HG03175 (cell line): Measurements from ENCODE around the gene RASD2.
"Not testable (repeated sequence)": the region's sequence is repeated elsewhere in the genome, so short reads cannot be mapped to it uniquely, and the experiment has no call there.

Source experiments
- ATAC-seq: cut with Tn5 transposase; IDR thresholded peaks from one replicate; pipeline ENCODE4 v1.9.1; 2021; ENCODE audit warnings: mild to moderate bottlenecking, moderate library complexity; ENCODE audit not compliant: unreplicated experiment

The RASD2 gene

DNA sequence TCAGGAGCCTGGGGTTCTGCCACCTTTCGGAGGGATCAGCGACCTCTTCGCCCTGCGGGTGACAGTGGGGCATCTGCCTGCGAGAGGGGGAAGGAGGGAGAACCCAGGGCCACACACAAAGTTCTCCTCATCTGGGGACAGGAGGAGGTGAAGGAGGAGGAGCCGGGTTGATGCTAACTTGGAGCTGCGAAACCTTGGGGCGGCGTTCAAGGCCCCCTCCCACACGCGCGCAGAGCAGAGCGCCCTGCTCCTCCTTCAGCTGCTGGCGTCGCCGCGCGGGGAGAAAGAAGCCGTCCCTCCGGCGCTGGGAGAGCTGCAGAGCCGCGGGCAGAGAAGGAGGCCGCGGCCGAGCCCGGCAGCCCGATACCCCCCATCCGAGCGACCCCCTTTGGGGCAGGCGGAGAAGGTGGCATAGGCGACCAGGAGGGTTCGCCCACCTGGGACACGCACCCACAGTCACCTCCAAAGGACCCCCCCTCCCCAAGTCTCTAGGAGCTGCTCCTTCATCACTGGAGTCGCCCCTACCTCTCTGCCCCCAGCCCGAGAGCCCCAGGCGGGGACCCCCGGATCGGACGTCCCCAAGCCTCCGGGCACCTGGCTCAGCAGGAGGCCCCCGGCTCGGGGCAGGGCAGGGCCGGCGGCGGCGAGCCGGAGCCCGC, at the start of gene RASD2:
TSS of gene RASD2 (plus strand) at position 237 of the 659 bp plus-strand sequence. CDS start 5,979 bp downstream, outside the sequence.
- no peak for ATAC-seq

- ATAC-seq: not testable (repeated sequence)
Observed at GRCh38 chr22:35491061-35491907, 49.3 kb upstream of the RASD2 start.

DNA sequence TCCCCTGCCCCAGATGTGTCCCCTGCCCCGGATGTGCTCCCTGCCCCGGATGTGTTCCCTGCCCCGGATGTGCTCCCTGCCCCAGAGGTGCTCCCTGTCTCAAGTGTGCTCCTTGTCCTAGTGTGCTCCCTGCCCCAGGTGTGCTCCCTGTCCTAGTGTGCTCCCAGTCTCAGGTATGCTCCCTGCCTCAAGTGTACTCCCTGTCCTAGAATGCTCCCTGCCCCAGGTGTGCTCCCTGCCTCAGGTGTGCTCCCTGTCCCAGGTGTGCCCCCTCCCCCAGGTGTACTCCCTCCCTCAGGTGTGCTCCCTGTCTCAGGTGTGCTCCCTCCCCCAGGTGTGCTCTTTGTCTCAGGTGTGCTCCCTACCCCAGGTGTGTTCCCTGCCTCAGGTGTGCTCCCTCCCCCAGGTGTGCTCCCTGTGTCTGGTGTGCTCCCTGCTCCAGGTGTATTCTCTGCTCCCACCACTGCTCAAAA, 48.7 kb upstream of the RASD2 start:
- no peak for ATAC-seq

GRCh38 chr22:35493074-35493473, 47.6 kb upstream of the RASD2 start:
- no peak for ATAC-seq

DNA sequence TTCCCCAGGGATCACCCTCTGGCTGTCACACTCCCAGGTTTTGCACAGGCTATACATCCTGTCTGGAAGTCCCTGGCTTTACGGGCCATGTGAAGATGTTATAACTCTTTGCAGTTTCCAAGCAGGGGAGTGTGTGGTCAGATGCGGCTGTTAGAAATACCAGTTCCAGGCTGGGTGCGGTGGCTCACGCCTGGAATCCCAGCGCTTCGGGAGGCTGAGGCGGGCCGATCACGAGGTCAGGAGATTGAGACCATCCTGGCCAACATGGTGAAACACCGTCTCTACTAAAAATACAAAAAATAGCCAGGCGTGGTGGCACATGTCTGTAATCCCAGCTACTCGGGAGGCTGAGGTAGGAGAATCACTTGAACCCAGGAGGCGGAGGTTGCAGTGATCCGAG, 44.9 kb upstream of the RASD2 start:
- not testable (repeated sequence) for ATAC-seq

DNA sequence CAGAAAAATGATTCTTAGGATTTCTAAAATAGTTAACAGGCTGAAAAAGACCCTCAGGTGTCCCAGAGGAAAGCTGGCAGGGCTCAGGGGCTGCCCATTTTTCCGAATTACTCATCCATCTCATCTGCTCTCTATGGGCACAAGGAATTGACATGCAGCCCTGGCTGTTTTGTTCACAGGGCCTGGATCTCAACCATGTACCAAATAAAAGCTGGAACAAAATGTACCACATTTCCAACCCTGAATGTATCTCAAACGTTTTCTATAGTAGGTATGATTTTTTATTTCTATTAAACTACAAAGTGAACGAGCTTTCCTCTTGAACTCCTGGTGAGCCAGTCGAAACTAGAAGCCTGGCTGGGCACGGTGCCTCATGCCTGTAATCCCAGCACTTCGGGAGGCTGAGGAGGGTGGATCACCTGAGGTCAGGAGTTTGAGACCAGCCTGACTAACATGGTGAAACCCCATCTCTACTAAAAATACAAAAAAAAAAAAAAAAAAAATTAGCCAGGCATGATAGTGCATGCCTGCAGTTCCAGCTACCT, 43.8 kb upstream of the RASD2 start:
- ATAC-seq: no peak

DNA sequence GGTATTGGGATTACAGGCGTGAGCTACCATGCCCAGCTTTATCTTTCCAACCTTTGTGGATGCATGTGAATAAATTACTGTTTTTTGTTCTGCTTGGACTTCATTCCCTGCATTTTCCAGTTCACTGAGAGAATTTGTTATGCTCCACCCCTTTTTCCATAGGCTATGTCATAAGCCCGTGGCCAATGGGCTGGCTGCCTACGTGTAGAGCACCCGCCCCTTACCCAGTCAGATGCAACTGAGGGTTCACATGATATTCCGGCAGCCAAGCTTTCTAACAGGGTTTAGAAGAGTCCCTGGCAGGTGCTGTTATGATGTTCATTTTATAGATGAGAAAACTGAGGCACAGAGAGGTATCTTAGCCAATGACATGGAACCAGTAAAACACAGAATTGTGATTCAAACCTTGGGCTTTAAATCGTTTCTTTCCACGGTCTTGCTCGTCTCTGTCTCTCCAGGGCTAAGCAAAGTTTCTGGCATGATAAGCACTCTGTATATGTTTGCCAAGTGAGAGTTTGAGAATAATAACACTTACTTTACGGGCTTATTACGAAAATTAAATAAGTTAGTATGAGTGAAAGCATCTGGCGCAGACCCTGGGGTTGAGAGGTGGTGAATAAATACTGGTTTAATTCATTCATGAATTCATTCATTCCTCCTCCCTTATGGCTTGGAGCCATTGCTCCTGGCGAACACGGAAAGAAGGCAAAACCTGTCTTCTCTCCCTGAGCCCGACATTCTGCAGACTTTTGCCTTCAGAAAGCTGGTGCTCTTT, 42.4 kb upstream of the RASD2 start:
- ATAC-seq: no peak

- no peak for ATAC-seq
Observed at GRCh38 chr22:35502836-35503235, 37.8 kb upstream of the RASD2 start.

DNA sequence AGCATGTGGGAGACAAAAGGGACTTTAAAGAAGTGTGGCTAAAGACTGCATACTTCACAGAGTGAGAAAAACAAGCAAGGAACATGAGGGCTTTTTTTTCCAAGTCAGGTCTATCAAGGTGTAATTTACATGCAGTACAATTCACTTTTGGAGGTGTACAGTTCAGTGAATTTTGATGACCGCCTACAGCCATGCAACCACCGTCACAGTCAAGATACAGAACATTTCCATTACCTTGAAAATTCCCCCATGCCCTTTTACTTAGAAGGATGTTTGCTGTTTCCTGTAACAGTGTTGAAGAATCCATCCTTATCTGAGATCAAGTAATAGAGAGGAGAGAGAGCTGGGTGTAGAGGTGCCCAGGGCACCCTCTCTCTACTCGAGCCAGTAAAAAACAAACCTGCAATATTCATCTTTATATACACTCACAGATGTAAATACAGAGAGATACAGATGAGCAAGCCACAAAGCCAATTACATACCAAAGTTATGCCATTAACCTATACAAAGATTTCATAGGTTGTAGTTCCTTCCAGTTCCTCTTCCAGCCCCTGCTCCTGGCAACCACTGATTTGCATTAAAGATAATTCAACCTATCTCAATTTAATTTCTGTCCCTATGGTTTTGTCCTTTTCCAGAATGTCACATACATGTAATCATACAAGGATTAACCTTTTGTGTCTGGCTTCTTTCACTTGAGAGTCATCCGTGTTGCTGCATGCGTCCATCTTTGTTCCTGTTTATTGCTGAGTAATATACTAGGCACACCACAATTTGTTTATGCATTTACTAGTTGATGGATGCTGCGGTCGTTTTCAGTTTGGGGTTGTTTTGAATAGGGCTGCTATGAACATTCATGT, 35.0 kb upstream of the RASD2 start:
- ATAC-seq: no peak

GRCh38 chr22:35506259-35506570, 34.4 kb upstream of the RASD2 start:
- ATAC-seq: no peak

DNA sequence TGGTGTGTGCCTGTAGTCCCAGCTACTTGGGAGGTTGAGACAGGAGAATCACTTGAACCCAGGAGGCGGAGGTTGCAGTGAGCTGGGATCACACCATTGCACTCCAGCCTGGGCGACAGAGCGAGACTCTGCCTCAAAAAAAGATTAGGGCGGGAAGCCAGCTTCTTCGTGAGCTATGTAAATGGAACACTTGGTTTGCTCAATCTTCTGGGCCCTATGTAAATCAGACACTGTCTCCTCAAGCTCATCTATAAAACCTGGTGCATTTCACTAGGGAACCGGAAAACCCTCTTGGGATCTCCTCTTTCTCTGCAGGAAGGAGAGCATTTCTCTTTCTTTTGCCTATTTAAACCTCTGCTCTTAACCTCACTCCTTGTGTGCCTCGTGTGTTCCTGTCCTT, 32.8 kb upstream of the RASD2 start:
- not testable (repeated sequence) for ATAC-seq

DNA sequence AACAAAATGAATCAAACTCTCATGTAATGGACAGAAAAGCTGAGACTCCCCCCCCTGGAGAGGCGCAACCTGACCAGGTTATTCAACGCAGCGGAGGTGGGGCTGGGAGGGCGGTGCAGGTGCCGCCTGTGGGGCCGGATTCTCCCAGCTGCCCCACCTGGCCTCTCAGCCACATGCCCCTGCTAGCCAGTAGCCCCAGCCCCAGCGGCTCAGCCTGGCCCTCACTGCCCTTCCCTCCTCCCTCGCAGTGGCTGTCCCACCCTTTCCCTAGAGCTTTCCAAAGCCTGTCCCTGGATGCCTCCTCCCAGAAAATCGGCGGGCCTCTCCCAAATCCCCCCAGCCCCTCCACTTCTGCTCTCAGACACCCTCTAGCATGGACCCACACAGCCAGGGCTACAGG, 31.2 kb upstream of the RASD2 start:
- no peak for ATAC-seq

DNA sequence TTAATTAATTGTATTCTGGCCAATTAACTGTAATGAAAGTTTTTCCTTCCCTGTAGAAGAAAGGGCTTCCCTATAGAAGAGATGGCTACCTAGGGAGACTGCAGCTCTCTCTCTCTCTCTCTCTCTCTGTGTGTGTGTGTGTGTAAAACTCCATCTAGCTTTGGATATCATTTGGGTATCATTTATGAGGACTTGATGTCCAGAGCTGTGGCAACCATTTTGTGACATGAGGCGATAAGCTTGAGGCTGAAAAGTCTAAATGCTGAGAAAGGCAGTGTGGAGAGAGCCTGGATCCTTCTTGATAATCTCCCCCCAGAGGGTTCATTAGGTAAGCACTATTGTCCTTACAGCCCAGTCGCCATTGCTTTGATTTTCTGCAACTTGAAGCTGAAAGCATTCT, 30.7 kb upstream of the RASD2 start:
- ATAC-seq: no peak

GRCh38 chr22:35510481-35510934, 30.1 kb upstream of the RASD2 start:
- ATAC-seq: no peak

GRCh38 chr22:35510951-35511350, 29.7 kb upstream of the RASD2 start:
- no peak for ATAC-seq

- no peak for ATAC-seq
Observed at GRCh38 chr22:35514366-35514765, 26.3 kb upstream of the RASD2 start.

DNA sequence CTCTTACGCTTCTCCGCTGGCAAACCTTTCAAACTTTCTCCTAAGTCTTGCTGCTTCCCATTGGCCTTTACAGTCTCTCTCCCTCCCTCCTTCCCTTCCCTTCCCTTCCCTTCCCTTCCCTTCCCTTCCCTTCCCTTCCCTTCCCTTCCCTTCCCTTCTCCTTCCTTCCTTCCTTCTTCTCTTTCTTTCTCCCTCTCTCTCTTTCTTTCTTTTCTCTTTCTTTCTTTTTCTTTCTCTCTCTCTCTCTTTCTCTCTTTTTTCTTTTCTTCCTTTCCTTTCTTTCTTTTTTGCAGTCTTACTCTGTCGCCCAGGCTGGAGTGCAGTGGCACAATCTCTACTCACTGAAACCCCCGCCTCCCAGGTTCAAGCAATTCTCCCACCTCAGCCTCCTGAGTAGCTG, 24.7 kb upstream of the RASD2 start:
- ATAC-seq: not testable (repeated sequence)

DNA sequence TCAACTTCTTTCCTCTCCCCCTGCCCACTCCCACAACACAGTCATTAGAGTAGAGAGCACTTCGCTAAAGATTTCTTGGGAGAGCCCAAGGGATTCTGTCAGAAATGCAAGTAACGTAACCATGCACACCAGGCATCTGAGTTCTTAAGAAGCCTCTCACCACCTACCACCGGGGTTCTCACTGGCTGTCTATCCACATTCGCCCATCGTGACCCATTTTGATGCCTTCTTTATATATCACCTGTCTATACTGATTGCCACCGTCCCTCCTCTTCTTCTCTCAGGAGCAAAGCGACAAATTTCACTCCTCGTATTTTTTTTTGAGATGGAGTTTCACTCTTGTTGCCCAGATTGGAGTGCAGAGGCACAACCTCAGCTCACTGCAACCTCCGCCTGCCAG, 23.9 kb upstream of the RASD2 start:
- no peak for ATAC-seq

DNA sequence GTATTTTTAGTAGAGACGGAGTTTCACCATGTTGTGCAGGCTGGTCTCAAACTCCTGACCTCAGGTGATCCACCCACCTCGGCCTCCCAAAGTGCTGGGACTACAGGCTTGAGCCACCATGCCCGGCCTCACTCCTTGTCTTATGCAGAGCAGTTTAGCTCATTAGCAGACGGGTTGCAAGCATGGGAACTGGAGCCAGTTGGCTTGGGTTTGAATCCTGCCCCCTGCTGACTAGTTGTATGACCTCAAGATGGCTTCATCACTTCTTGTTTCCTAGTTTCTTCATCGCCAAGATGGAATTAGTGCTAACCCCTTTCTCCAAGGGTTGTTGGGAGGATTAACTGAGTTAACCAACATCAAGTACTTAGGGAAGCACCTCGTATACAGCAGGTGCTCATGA, 23.4 kb upstream of the RASD2 start:
- no peak for ATAC-seq
